ENCODE data around the gene LPAR2.
"Not testable (repeated sequence)": the region's sequence is repeated elsewhere in the genome, so short reads cannot be mapped to it uniquely, and the experiment has no call there.

DNA sequence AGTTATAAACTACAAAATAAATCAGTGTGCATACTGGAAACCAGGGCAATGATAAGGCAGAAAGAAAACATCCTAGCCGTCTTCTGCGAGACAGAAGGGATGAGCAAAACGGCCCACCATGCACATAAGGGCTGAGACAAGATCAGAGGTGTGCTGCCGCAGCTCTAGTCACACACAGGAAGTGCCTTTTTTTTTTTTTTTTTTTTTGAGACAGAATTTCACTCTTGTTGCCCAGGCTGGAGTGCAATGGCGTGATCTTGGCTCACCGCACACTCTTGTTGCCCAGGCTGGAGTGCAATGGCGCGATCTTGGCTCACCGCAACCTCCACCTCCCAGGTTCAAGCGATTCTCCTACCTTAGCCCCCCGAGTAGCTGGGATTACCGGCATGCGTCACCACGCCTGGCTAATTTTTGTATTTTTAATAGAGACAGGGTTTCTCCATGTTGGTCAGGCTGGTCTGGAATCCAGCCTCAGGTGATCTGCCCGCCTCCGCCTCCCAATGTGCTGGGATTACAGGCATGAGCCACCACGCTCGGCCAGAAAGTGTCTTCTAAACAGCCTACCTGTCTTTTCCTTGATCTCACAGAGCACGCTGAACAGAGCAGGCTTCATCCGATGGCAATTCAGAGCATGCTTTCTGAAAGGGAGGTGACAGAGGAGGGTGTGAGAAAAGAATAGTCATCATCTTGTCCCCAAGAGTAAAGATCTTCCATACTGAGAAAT is 29.1 kb downstream of the LPAR2 start:
- TF ChIP-seq, protein P1, sequence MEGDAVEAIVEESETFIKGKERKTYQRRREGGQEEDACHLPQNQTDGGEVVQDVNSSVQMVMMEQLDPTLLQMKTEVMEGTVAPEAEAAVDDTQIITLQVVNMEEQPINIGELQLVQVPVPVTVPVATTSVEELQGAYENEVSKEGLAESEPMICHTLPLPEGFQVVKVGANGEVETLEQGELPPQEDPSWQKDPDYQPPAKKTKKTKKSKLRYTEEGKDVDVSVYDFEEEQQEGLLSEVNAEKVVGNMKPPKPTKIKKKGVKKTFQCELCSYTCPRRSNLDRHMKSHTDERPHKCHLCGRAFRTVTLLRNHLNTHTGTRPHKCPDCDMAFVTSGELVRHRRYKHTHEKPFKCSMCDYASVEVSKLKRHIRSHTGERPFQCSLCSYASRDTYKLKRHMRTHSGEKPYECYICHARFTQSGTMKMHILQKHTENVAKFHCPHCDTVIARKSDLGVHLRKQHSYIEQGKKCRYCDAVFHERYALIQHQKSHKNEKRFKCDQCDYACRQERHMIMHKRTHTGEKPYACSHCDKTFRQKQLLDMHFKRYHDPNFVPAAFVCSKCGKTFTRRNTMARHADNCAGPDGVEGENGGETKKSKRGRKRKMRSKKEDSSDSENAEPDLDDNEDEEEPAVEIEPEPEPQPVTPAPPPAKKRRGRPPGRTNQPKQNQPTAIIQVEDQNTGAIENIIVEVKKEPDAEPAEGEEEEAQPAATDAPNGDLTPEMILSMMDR (conservative IDR thresholded peaks at IDR 0.05 in 1 of 2, IDR thresholded peaks at IDR 0.05 in 1 of 2; ENCODE audit: extremely low read depth in 1 of 2, insufficient read depth in 1 of 2, low read depth in 1 of 2, low read length in 2 of 2) = not testable (repeated sequence)
- not testable (repeated sequence) for TF ChIP-seq EZH2 (IDR thresholded peaks at IDR 0.05; ENCODE audit: borderline replicate concordance, low read length)

All from mammary epithelial cell (primary cell).